GM08714 (cell line): ENCODE data around the gene UST.

Source experiments
- H3K4me3 ChIP-seq: fragments of 200-500 bp; sonication (Bioruptor generic); 2 replicates; pipeline ENCODE4 v1.5.1; 2014; ENCODE audit warnings: mild to moderate bottlenecking, low read length, inconsistent platforms
- ZNF274 ChIP-seq: IDR thresholded peaks from 2 replicates; pipeline ENCODE4 v1.6.1; 2012; ENCODE audit warnings: mild to moderate bottlenecking, low read depth, low read length

The UST gene

DNA sequence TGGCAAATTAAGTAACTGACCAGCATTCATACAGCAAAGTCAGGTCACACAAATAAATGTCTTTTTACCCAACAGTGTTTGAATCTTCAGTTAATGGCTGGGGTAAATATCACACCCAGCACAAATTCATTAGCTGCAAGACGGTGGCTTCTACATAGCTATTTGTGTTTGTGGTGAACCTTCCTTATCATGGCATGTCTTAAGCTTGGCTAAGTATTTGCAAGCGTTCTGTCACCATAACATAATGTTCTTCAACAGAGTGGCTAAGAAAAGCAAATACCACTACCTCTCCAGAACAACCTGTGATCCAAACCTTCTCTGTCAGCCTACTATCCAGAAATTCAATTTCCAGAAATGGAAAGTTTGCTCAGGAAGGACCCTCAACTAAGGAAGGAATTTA lies 315.1 kb downstream of the UST start:
- H3K4me3 ChIP-seq, result no peak overlapping the region
- TF ChIP-seq ZNF274, result no peak

DNA sequence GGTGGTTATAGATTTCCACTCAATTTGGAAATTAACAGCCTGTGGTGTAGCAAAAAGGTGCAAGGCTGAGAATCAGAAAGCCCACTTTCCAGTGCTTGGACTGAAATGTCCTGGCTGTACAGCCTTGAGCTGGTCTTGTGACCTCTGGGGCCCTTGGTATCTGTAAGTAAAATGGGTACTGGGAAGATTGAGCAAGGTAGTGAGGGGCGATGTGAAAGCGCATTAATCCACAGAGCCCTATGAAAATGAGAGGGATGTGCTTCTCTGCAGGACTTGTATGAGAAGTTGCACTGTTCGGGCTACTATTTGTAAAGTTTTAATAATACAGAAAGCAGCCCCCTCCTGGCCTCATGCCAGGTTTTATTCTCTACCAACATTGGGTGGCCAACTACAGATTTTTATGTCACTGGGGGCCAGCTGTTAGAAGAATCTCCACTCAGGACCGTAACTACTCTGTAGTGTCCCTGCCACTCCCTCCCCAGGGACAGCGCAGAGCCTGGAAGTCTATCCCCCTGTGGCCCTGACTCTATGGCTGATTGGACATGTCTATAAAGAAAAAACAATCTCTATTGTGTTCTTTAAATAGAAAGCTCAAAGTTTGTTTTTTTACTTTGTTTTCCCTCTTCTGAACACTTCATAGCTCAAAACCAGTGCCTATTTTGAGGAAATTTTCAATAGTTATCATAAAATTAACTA lies 316.0 kb downstream of the UST start:
- H3K4me3 ChIP-seq, result no peak overlapping the region

GRCh38 chr6:149063468-149063867 lies 316.6 kb downstream of the UST start:
- no peak overlapping the region for H3K4me3 ChIP-seq
- TF ChIP-seq ZNF274, result no peak

More for the DNA sequence above, 316.0 kb downstream of the UST start:
- TF ChIP-seq ZNF274, result no peak

DNA sequence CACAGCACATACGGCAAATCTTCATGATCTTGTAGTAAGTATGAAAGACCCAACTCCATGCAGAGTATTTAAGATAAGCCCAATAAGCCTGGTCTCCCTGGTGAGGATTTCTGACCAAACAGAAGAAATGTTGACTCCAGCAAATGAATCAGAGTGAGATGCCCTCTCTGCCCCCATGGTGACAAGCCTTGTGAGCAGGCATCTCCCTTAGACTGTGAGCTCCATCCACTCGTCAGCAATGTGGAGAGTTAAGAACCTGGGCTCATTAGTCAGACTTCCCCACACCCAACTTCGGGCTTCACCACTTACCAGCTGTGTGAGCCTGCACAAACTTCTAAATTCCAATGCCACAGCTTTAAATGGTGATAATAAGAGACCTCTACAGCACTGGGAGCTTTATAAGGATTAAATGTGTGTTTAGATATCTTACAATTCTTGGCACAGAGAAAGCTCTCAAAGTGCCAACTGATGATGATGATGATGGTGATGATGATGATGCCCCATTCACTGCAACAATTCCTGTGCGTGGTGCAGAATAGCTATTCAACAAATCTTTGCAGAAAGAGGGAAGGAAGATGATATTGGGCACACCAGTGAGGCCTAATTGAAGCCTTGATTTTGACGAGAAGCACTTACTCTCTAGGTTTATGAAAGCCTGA lies 317.3 kb downstream of the UST start:
- TF ChIP-seq ZNF274, result no peak
- no peak overlapping the region for H3K4me3 ChIP-seq

DNA sequence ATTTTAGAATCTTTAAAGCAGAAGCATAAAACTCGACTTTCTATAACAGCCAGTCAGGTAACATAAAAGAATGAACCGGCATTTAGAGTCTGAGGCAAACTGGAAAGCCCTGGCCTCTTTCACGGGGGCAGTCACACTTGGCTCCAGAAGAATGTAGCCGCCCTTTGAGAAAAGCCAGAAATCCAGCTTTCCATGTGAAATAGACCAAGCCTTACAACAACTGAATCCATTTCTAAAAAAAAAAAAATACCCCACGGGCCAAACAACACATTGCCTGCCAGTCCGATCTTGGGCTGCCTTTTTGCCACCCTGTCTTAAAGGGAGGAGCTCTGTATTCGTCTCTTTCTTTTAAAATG lies 317.8 kb downstream of the UST start:
- no peak for TF ChIP-seq ZNF274
- H3K4me3 ChIP-seq, result no peak overlapping the region

DNA sequence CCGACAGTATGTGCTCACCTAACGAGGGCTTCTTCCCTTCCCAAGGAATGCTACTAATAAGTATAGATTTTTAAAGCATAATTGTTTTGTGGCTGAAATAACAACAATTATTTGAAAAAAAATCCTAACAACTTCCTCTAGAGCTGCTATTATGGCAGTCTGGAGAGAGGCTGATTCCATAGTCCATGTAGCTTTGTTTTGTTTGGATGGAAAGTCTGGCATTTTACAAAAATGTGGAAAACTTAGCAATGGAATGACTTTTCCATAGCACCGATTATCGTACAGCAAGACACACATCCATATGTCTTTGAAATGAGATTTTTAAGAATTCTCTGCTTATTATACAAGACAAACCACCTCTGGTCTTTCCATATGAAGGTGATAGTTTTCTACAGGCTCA lies 318.3 kb downstream of the UST start:
- TF ChIP-seq ZNF274, result no peak
- H3K4me3 ChIP-seq, result no peak overlapping the region

DNA sequence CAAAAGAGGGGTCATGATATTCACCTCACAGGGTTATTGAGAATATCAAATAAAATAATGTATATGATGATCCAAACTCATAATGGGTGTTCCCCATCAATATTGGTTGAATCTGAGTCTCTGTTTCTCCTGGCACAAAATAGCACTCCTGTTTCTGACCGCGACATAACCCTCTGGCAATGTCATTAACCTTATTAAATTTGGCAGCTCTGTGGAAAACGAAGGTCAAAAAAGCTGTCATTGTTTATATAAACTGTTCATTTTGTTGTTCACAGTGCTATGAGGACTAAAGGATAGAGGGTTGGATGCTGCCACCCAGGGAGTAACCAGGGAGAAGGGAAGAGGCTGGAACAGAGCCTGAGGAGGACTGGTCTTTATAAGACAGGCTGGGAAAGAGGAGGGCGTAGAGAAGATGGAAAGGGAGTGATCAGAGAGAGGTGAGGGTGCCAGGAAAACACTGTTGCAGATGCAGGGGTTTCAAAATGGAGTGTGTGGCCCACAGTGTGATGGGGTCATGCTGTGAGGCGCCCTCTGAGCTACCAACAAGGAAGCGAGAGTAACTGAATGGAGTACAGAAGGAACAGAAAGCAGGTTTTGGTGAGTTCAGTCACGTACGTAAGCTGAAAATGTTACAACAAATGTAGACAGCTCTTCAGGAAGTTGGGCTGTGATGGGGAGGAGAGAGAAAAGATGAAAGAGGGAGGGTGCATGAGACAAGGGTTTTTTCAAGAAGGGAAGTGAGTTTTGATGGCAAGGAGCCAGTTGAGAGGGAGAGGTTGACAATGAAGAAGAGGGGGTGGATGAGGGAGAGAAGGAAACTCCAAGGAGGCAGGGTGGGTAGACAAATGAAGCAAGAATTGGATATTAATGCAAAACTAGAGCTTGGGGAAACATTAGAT lies 319.1 kb downstream of the UST start:
- no peak overlapping the region; the same call in 1 of the 2 replicates for H3K4me3 ChIP-seq
- no peak for TF ChIP-seq ZNF274

DNA sequence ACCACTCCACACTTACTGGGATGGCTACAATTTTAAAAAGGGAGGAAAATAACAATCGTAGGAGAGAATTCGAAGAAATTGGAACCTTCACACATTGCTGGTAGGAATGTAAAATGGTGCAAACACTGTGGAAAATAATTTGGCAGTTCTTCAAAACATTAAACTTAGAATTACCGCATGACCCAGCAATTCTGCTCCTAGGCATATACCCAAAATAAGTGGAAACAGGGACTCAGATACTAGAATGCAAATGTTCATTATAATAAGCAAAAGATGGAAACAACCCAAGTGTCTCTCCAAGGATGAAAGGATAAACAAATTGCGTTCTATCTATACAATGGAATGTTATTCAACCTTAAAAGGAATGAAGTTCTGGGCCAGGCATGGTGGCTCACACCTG lies 325.2 kb downstream of the UST start:
- TF ChIP-seq ZNF274, result no peak
- no peak overlapping the region for H3K4me3 ChIP-seq

- H3K4me3 ChIP-seq, result no peak overlapping the region
- TF ChIP-seq ZNF274, result no peak
Measured at GRCh38 chr6:149074832-149075258, 328.0 kb downstream of the UST start.

- TF ChIP-seq ZNF274, result no peak
- no peak overlapping the region for H3K4me3 ChIP-seq
Measured at GRCh38 chr6:149075616-149076354, 329.0 kb downstream of the UST start.

- TF ChIP-seq ZNF274, result no peak
Measured at GRCh38 chr6:149076355-149076734, 329.5 kb downstream of the UST start.

DNA sequence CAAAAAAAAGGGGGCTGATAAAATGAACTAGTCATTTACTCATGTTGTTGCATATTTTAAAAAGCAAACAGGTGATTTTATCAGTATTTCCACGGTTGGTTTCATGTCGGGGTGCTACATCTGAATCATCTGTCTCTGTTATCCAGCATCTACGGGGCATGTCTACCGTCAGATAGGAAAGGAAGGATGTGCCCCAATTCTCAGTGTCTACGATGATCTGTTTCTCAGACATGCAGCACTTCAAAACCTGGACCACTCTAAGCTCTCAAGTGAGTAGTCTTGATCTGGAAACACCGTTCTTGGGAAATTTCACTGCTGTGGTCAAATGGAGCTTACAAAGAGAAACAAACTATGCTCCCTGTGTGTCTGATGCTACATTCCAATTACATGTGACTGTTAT lies 330.4 kb downstream of the UST start:
- no peak for TF ChIP-seq ZNF274

More at GRCh38 chr6:149076355-149076734, 329.5 kb downstream of the UST start:
- no peak overlapping the region for H3K4me3 ChIP-seq

GRCh38 chr6:149078211-149078782 lies 331.5 kb downstream of the UST start:
- TF ChIP-seq ZNF274, result no peak
- H3K4me3 ChIP-seq, result no peak overlapping the region

More for the DNA sequence above, 330.4 kb downstream of the UST start:
- H3K4me3 ChIP-seq, result no peak overlapping the region

GRCh38 chr6:149079456-149079855 lies 332.6 kb downstream of the UST start:
- no peak for TF ChIP-seq ZNF274
- H3K4me3 ChIP-seq, result no peak overlapping the region
